Measurements from ENCODE around the gene MISFA. TPM values are rescaled to one million over a fixed set of nuclear protein-coding genes. Genes with fewer than 3 reads are reported as not detected.

MISFA gene
- total and polyA plus RNA-seq, 9 of the 15 experiments (the other 6 are each of a cell fraction or from before 2014, with no cell fraction given): 1.6 to 6.3 (median 3.4) TPM

DNA sequence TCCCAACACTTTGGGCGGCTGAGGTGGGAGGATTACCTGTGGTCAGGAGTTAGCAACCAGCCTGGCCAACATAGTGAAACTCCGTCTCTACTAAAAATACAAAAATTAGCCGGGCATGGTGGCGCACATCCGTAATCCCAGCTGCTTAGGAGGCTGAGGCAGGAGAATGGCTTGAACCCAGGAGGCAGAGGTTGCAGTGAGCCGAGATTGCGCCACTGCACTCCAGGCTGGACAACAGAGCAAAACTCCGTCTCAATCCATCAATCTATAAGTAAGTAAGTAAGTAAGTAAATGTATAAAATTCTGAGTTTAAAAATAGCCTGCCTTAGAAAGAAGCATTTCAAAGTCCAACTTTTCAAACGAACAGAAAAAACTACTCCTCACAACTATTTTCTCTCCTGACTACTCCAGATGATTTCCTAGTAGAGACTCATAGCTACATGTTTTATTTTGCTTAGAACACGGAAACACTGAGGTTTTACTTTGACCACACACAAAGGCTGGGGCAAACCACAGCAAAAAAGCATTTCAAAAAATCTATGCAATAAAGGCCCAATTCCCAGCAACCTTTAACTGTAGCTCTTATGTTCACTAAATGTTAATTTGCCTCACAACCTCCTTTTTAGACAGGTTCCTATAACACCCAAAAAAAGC is 18.2 kb downstream of the MISFA start:
- Histone ChIP-seq H2AFZ (ENCODE audit: low read depth, low read length) (no peak overlapping the region), H4K20me1 (replicated peaks; ENCODE audit: control insufficient read depth, insufficient read depth, low read length) (peaks cover 7% of the 10 kb centered on the region; the same call in 1 of the 2 replicates), H3K27ac (ENCODE audit: extremely low read depth, low read depth, low read length) (no peak overlapping the region), H3K9ac (ENCODE audit: insufficient read depth in 1 of 2, low read depth in 2 of 2, low read length in 2 of 2) (no peak overlapping the region), H3K36me3 (ENCODE audit: control insufficient read depth, insufficient read depth, low read length) (peaks cover 33% of the 10 kb centered on the region), H3K4me3 (no peak overlapping the region), H3K79me2 (ENCODE audit: control insufficient read depth, insufficient read depth, low read length) (peaks cover 47% of the 10 kb centered on the region), H3K27me3 (ENCODE audit: control insufficient read depth in 2 of 2, insufficient read depth in 2 of 2, low read length in 2 of 2) (no peaks in the 10 kb centered on the region), H3K9me3 (replicated peaks; ENCODE audit: control insufficient read depth, insufficient read depth, low read depth, low read length) (no peaks in the 10 kb centered on the region), H3K4me1 (replicated peaks in 1 of 2; ENCODE audit: control insufficient read depth in 2 of 2, insufficient read depth in 2 of 2, low read length in 2 of 2) (peaks cover 5 to 11% of the 10 kb centered on the region in 2 experiments; a peak in 4 of 5 replicates), H3K4me2 (ENCODE audit: insufficient read depth, low read length) (no peak overlapping the region), H3K9me1 (ENCODE audit: control insufficient read depth, insufficient read depth, low read length) (no peaks in the 10 kb centered on the region)
- intact Hi-C loops (cut with micrococcal nuclease) (no loop called here), in situ Hi-C loops (cut with MboI) (no loop called here)
- POLR2A ChIA-PET: interaction anchor here (0.9 to 4.2 kb wide), 3 partner anchors 12 to 222 kb away, joined by 5 to 32 read pairs (median 10); partner anchors contain the start of gene SPTY2D1
- BruUV-seq (replicated peaks): no TSS peak
- TF ChIP-seq STAG1 (CRISPR knock-in tag; IDR thresholded peaks at IDR 0.05; ENCODE audit: borderline replicate concordance): no peak
- TF ChIP-seq SRF (CRISPR knock-in tag; IDR thresholded peaks at IDR 0.05): no peak
- TF ChIP-seq, protein P1, sequence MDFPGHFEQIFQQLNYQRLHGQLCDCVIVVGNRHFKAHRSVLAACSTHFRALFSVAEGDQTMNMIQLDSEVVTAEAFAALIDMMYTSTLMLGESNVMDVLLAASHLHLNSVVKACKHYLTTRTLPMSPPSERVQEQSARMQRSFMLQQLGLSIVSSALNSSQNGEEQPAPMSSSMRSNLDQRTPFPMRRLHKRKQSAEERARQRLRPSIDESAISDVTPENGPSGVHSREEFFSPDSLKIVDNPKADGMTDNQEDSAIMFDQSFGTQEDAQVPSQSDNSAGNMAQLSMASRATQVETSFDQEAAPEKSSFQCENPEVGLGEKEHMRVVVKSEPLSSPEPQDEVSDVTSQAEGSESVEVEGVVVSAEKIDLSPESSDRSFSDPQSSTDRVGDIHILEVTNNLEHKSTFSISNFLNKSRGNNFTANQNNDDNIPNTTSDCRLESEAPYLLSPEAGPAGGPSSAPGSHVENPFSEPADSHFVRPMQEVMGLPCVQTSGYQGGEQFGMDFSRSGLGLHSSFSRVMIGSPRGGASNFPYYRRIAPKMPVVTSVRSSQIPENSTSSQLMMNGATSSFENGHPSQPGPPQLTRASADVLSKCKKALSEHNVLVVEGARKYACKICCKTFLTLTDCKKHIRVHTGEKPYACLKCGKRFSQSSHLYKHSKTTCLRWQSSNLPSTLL (IDR thresholded peaks at IDR 0.05): no peak
- TF ChIP-seq SREBF1 (IDR thresholded peaks at IDR 0.05; ENCODE audit: borderline replicate concordance, low read depth, low read length): no peak
- no peak for TF ChIP-seq THRAP3 (IDR thresholded peaks at IDR 0.05; ENCODE audit: borderline replicate concordance)
- TF ChIP-seq SMAD4 (CRISPR knock-in tag; conservative IDR thresholded peaks at IDR 0.05): no peak
- TF ChIP-seq, protein P2, sequence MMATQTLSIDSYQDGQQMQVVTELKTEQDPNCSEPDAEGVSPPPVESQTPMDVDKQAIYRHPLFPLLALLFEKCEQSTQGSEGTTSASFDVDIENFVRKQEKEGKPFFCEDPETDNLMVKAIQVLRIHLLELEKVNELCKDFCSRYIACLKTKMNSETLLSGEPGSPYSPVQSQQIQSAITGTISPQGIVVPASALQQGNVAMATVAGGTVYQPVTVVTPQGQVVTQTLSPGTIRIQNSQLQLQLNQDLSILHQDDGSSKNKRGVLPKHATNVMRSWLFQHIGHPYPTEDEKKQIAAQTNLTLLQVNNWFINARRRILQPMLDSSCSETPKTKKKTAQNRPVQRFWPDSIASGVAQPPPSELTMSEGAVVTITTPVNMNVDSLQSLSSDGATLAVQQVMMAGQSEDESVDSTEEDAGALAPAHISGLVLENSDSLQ (IDR thresholded peaks at IDR 0.05): no peak
- TF ChIP-seq HIVEP1 (CRISPR knock-in tag; IDR thresholded peaks at IDR 0.05): no peak
- TF ChIP-seq SLC30A9 (CRISPR knock-in tag; IDR thresholded peaks at IDR 0.05): no peak
- TF ChIP-seq XRCC3 (IDR thresholded peaks at IDR 0.05): no peak
- no peak for TF ChIP-seq ZNF57 (CRISPR knock-in tag; IDR thresholded peaks at IDR 0.05)
- TF ChIP-seq FOSL1 (tag; conservative IDR thresholded peaks at IDR 0.05): no peak
- TF ChIP-seq KDM1A (IDR thresholded peaks at IDR 0.05): no peak
- TF ChIP-seq POLR2B (IDR thresholded peaks at IDR 0.05; ENCODE audit: low read depth, partially characterized antibody): no peak
- TF ChIP-seq MBD2 (IDR thresholded peaks at IDR 0.05; ENCODE audit: borderline replicate concordance, low read depth): no peak
- TF ChIP-seq ZNF146 (CRISPR knock-in tag; IDR thresholded peaks at IDR 0.05; ENCODE audit: unreplicated experiment): no peak
- DNase-seq (ENCODE audit: extremely low read depth in 1 of 4, low spot score in 3 of 4) (no peak), ATAC-seq (no peak), FAIRE-seq (no peak)
- WGBS (ENCODE audit: insufficient coverage, low coverage, missing lambda C conversion rate): 82% methylated on average over 7 of the region's 10 CpGs
- CTCF ChIA-PET (ENCODE audit: low intra/inter-chr PET ratio): no interaction called here
